GM12878 (cell line): ENCODE data around the gene TPRX1. TPM values are rescaled to one million over a fixed set of nuclear protein-coding genes. Genes with fewer than 3 reads are reported as not detected.
"Not testable (repeated sequence)": the region's sequence is repeated elsewhere in the genome, so short reads cannot be mapped to it uniquely, and the experiment has no call there.

Experiments used
- ATAC-seq: fragments of 200-7000 bp; cut with Tn5 transposase; 3 replicates; pipeline ENCODE4 v1.9.1; 2020; ENCODE audit warnings: mild to moderate bottlenecking, moderate library complexity
- BruUV-seq: library from RNA; stranded (reverse); fragments of 400-500 nt; replicated peaks from 2 replicates; lab custom pipeline; 2021; lab: Mats Ljungman, UMichigan
- CTCF ChIA-PET: fragments of 300-600 bp; sonication (Branson Sonifier 250); formaldehyde crosslinking; extraction: SDS; loops from one replicate; lab custom pipeline; 2021; ENCODE audit warnings: inconsistent platforms; lab: Yijun Ruan, JAX
- POLR2A ChIA-PET: fragments of 350-600 bp; formaldehyde crosslinking; extraction: SDS; loops from one replicate; lab custom pipeline; 2021; ENCODE audit warnings: inconsistent platforms; lab: Charles Lee
- RAD21 ChIA-PET: fragments of 300-600 bp; sonication (Branson Sonifier 250); formaldehyde crosslinking; loops from one replicate; lab custom pipeline; 2023; ENCODE audit warnings: antibody characterized with exemption; ENCODE audit not compliant: unreplicated experiment; lab: Charles Lee
- SMC1A ChIA-PET: fragments of 300-600 bp; sonication (Branson Sonifier 250); formaldehyde crosslinking; loops from one replicate; lab custom pipeline; 2023; ENCODE audit not compliant: unreplicated experiment, uncharacterized antibody; lab: Charles Lee
- DNase-seq: peaks from one replicate; pipeline ENCODE4 v3.0.0-alpha.2; 2011; ENCODE audit warnings: low read depth, low spot score
- FAIRE-seq: peaks from 3 replicates; lab custom pipeline; 2011; peaks lifted over from hg19 to GRCh38; lab: Jason Lieb, UNC
- H2AFZ ChIP-seq: 2 replicates; pipeline ENCODE4 v1.6.0; 2011; ENCODE audit warnings: low read depth, low read length, control low read depth; ENCODE audit not compliant: control insufficient read depth
- H3K27ac ChIP-seq: 2 replicates; pipeline ENCODE4 v1.5.1; 2011; ENCODE audit warnings: control low read depth; ENCODE audit not compliant: control insufficient read depth, insufficient read depth
- H3K27me3 ChIP-seq, 2 experiments: replicated peaks in 1 of 2; 2 replicates each; pipeline versions ENCODE4 v1.6.0 to v1.6.1; 2011; ENCODE audit warnings: low read length in 1 of 2; ENCODE audit not compliant: control insufficient read depth in 2 of 2, insufficient read depth in 2 of 2
- H3K36me3 ChIP-seq, 2 experiments: 2 replicates each; pipeline ENCODE4 v1.5.1; 2011; ENCODE audit warnings: low read length in 1 of 2; ENCODE audit not compliant: control insufficient read depth in 2 of 2, insufficient read depth in 2 of 2
- H3K4me1 ChIP-seq: 2 replicates; pipeline ENCODE4 v1.6.1; 2011; ENCODE audit warnings: mild to moderate bottlenecking, low read length, moderate library complexity, mixed read lengths; ENCODE audit not compliant: control insufficient read depth, insufficient read depth
- H3K4me2 ChIP-seq: 2 replicates; pipeline ENCODE4 v1.6.0; 2011; ENCODE audit warnings: control low read depth; ENCODE audit not compliant: control insufficient read depth, insufficient read depth
- H3K4me3 ChIP-seq: fragments of 200-600 bp; sonication (generic); 2 replicates; pipeline ENCODE4 v1.5.1; 2016
- H3K79me2 ChIP-seq: 2 replicates; pipeline ENCODE4 v1.6.0; 2011; ENCODE audit warnings: low read length; ENCODE audit not compliant: control insufficient read depth, insufficient read depth
- H3K9ac ChIP-seq: 2 replicates; pipeline ENCODE4 v1.8.0; 2011; ENCODE audit warnings: low read length, control low read depth, mixed read lengths; ENCODE audit not compliant: control insufficient read depth, insufficient read depth
- H3K9me3 ChIP-seq: replicated peaks from 3 replicates; pipeline ENCODE4 v1.5.1; 2011; ENCODE audit warnings: mild to moderate bottlenecking, low read length; ENCODE audit not compliant: control insufficient read depth, insufficient read depth
- H4K20me1 ChIP-seq: 2 replicates; pipeline ENCODE4 v1.6.0; 2011; ENCODE audit not compliant: control insufficient read depth, insufficient read depth
- E4F1 ChIP-seq: fragments of 450-650 bp; IDR thresholded peaks from 2 replicates; pipeline ENCODE4 v1.6.1; 2018; ENCODE audit warnings: borderline replicate concordance, mild to moderate bottlenecking; ENCODE audit not compliant: partially characterized antibody
- IKZF2 ChIP-seq, 2 experiments: fragments of 450-650 bp; IDR thresholded peaks; 2 replicates each; pipeline ENCODE4 v1.6.1; 2017; ENCODE audit warnings: mild to moderate bottlenecking in 2 of 2, moderate library complexity in 2 of 2
- SP1 ChIP-seq: IDR thresholded peaks from one replicate; pipeline ENCODE4 v1.6.1; 2011; ENCODE audit warnings: low read depth, low read length
- SPI1 ChIP-seq: IDR thresholded peaks from 2 replicates; pipeline ENCODE4 v1.6.1; 2011; ENCODE audit warnings: low read depth, mild to moderate bottlenecking, low read length, moderate library complexity, borderline replicate concordance; ENCODE audit not compliant: insufficient read depth
- WGBS: methylation state at CpG from one replicate; pipeline ENCODE4 v1.1.6; 2016; ENCODE audit warnings: low lambda C conversion rate; ENCODE audit not compliant: insufficient replicate concordance, insufficient coverage; ENCODE audit errors: missing lambda C conversion rate; 5-methylcytosine and 5-hydroxymethylcytosine counted together
- in situ Hi-C: fragments of 300-500 bp; cut with MboI; formaldehyde crosslinking; loops from 9 replicates; pipeline ENCODE4 v1.14.3; 2018; ENCODE audit warnings: mixed read lengths
- intact Hi-C: fragments of 100-400 bp; cut with micrococcal nuclease; formaldehyde crosslinking; loops from one replicate; pipeline ENCODE4 v1.14.2; 2022; ENCODE audit not compliant: unreplicated experiment
- polyA plus RNA-seq, 11 experiments: library from polyadenylated mRNA; depleted of rRNA in 4 of 11; unstranded in 6 of 11; stranded (reverse) in 5 of 11; fragments of >200 nt; fragmentation: Nextera tagmentation in 4 of 11; fragmentation: Illumina TruSeq in 1 of 11; extraction: Ambion mirVana in 4 of 11; extraction: Trizol in 1 of 11; gene quantifications; 1 replicate in 1 of 11; 2 replicates in 10 of 11; pipeline versions ENCODE4 v1.2.1 to v1.2.3, GENCODE V29; 2011 to 2016; ENCODE audit warnings: inconsistent platforms in 2 of 11, missing spikeins in 2 of 11, low read depth in 1 of 11
- total RNA-seq, 4 experiments: library from RNA; depleted of rRNA in 3 of 4; stranded (reverse); fragments of >200 nt in 3 of 4; fragmentation: Illumina TruSeq in 1 of 4; extraction: Trizol in 1 of 4; gene quantifications; 2 replicates each; pipeline versions ENCODE4 v1.2.1 to v1.2.3, GENCODE V29; 2013 to 2021
- TF ChIP-seq, protein P1 (sequence below): IDR thresholded peaks from 2 replicates; pipeline ENCODE4 v1.6.1; 2012; ENCODE audit warnings: low read length, inconsistent platforms

The TPRX1 gene
- total and polyA plus RNA-seq, 10 of the 15 experiments (the other 5 are each of a cell fraction or from before 2014, with no cell fraction given) = not detected

GRCh38 chr19:47820410-47820809 lies 16.1 kb upstream of the TPRX1 start (continued):
- no peak for TF ChIP-seq E4F1
- TF ChIP-seq SP1 = no peak
- TF ChIP-seq, all 136 proteins: peak for 0

DNA sequence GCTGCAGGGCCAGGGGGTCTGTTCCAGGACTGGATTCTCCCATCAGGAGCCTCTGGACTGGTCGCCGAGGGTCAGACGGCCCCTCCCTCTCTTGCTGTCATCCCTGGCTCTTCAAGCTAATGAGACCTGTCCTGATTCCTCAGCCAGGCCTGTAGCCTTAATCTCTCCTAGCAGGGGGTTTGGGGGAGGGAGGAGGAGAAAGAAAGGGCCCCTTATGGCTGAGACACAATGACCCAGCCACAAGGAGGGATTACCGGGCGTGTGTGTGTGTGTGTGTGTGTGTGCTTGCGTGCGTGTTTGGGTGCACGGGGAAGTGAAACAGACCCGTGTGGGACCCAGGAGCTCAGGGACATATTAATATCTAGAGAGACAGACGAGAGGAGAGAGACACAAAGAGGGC lies 15.5 kb upstream of the TPRX1 start:
- DNase-seq = no peak
- H3K4me2 ChIP-seq = 0 out of 2 replicates have a peak overlapping the region, but pooled peaks have one; percentile 38
- H3K27ac ChIP-seq = no peak overlapping the region
- H3K4me3 ChIP-seq = no peak overlapping the region
- no TSS peak for BruUV-seq
- FAIRE-seq = no peak
- 1% methylated on average over 10 of the region's 10 CpGs for WGBS
- ChIA-PET RAD21 (no interaction called here), CTCF (no interaction called here), SMC1A (no interaction called here), POLR2A (no interaction called here)
- H3K27me3 ChIP-seq = no peaks in the 10 kb centered on the region; a peak in 3 of 4 replicates
- H3K4me1 ChIP-seq = peaks cover 4% of the 10 kb centered on the region; the same call in 1 of the 2 replicates
- H3K36me3 ChIP-seq = no peaks in the 10 kb centered on the region
- TF ChIP-seq SPI1 (peak; percentile 68; the same call in 1 of the 2 replicates), IKZF2 (IDR thresholded peaks at IDR 0.05) (peak in 1 of 2 experiments; percentile 22; a peak in 2 of 4 replicates)
- TF ChIP-seq, protein P1, sequence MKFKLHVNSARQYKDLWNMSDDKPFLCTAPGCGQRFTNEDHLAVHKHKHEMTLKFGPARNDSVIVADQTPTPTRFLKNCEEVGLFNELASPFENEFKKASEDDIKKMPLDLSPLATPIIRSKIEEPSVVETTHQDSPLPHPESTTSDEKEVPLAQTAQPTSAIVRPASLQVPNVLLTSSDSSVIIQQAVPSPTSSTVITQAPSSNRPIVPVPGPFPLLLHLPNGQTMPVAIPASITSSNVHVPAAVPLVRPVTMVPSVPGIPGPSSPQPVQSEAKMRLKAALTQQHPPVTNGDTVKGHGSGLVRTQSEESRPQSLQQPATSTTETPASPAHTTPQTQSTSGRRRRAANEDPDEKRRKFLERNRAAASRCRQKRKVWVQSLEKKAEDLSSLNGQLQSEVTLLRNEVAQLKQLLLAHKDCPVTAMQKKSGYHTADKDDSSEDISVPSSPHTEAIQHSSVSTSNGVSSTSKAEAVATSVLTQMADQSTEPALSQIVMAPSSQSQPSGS = no peak
- intact Hi-C loops (no loop called here), in situ Hi-C loops (no loop called here)
- H2AFZ ChIP-seq = no peak overlapping the region
- no peak overlapping the region for H3K9ac ChIP-seq
- no peaks in the 10 kb centered on the region for H4K20me1 ChIP-seq
- no peaks in the 10 kb centered on the region for H3K9me3 ChIP-seq
- no peak for ATAC-seq
- no peaks in the 10 kb centered on the region for H3K79me2 ChIP-seq

GRCh38 chr19:47818221-47818620 lies 13.9 kb upstream of the TPRX1 start:
- H4K20me1 ChIP-seq, in situ Hi-C loops, H3K36me3 ChIP-seq, FAIRE-seq, H3K9ac ChIP-seq, H3K79me2 ChIP-seq, H3K9me3 ChIP-seq, intact Hi-C loops, DNase-seq, BruUV-seq, POLR2A ChIA-PET, SMC1A ChIA-PET, RAD21 ChIA-PET, H3K4me1 ChIP-seq, H3K27me3 ChIP-seq, H3K27ac ChIP-seq, H3K4me3 ChIP-seq, H2AFZ ChIP-seq, H3K4me2 ChIP-seq, ATAC-seq: not testable (repeated sequence)
- WGBS = 31% methylated on average over 1 of the region's 1 CpG
- CTCF ChIA-PET = interaction anchor here (0.6 kb wide), 1 partner anchor 26 kb away, joined by 3 read pairs; no protein-coding TSS in a partner anchor
